ENCODE results near the gene TSPAN18. TPM values are rescaled to one million over a fixed set of nuclear protein-coding genes. Genes with fewer than 3 reads are reported as not detected.

TSPAN18 gene
- total and polyA plus RNA-seq, 4 experiments from 2014 or later: 7.3 to 48.6 (median 18.2) TPM

- H3K36me3 Mint-ChIP-seq: peaks cover 21 to 48% of the 10 kb centered on the region in 2 donors
- H3K9me3 Mint-ChIP-seq: no peaks in the 10 kb centered on the region
- no peak overlapping the region for H3K4me3 ChIP-seq (ENCODE audit: low read length in 2 of 2)
- no peak for DNase-seq
- no peaks in the 10 kb centered on the region for H3K27me3 Mint-ChIP-seq
- ChIA-PET CTCF (ENCODE audit: partially characterized antibody) (interaction anchor here (1.5 to 4.4 kb wide), 2 partner anchors 8 to 286 kb away, joined by 8 to 21 read pairs; no protein-coding TSS in a partner anchor), POLR2A (ENCODE audit: partially characterized antibody) (no interaction called here)
- intact Hi-C loops (cut with micrococcal nuclease): no loop called here
- no peaks in the 10 kb centered on the region for H3K27me3 ChIP-seq (ENCODE audit: insufficient read depth, low read length)
- no peaks in the 10 kb centered on the region for H3K36me3 ChIP-seq (ENCODE audit: insufficient read depth, low read length)
- peaks cover 0 to 9% (median 8%) of the 10 kb centered on the region in 4 donors for H3K4me1 Mint-ChIP-seq
- no peak overlapping the region for H3K4me3 Mint-ChIP-seq
- H3K27ac Mint-ChIP-seq: peak overlapping the region in 2 of 7 donors; percentile 62 to 85
- no peaks in the 10 kb centered on the region for H3K9me3 ChIP-seq (ENCODE audit: control insufficient read depth in 1 of 2, low read length in 2 of 2)
- no peak overlapping the region for H3K27ac ChIP-seq (ENCODE audit: low read depth, low read length)
- H3K4me1 ChIP-seq (ENCODE audit: insufficient read depth, low read length): no peaks in the 10 kb centered on the region
These were observed 176.3 kb downstream of the TSPAN18 start for GRCh38 chr11:44903035-44903434.

- Mint-ChIP-seq H3K36me3 (peaks cover 17 to 46% of the 10 kb centered on the region in 2 donors), H3K27ac (peak overlapping the region in 2 of 7 donors; percentile 55 to 85), H3K9me3 (no peaks in the 10 kb centered on the region), H3K4me1 (peaks cover 0 to 9% (median 8%) of the 10 kb centered on the region in 4 donors), H3K4me3 (no peak overlapping the region), H3K27me3 (no peaks in the 10 kb centered on the region)
- Histone ChIP-seq H3K9me3 (ENCODE audit: control insufficient read depth in 1 of 2, low read length in 2 of 2) (no peaks in the 10 kb centered on the region), H3K4me1 (ENCODE audit: insufficient read depth, low read length) (no peaks in the 10 kb centered on the region), H3K36me3 (ENCODE audit: insufficient read depth, low read length) (no peaks in the 10 kb centered on the region), H3K4me3 (ENCODE audit: low read length in 2 of 2) (no peak overlapping the region), H3K27me3 (ENCODE audit: insufficient read depth, low read length) (no peaks in the 10 kb centered on the region), H3K27ac (ENCODE audit: low read depth, low read length) (no peak overlapping the region)
- intact Hi-C loops (cut with micrococcal nuclease): no loop called here
- DNase-seq: no peak
- ChIA-PET CTCF (ENCODE audit: partially characterized antibody) (interaction anchor here (1.0 to 4.4 kb wide), 3 partner anchors 8 to 286 kb away, joined by 3 to 21 read pairs (median 8); no protein-coding TSS in a partner anchor), POLR2A (ENCODE audit: partially characterized antibody) (no interaction called here)
These were observed 176.8 kb downstream of the TSPAN18 start for GRCh38 chr11:44903518-44903917.

DNA sequence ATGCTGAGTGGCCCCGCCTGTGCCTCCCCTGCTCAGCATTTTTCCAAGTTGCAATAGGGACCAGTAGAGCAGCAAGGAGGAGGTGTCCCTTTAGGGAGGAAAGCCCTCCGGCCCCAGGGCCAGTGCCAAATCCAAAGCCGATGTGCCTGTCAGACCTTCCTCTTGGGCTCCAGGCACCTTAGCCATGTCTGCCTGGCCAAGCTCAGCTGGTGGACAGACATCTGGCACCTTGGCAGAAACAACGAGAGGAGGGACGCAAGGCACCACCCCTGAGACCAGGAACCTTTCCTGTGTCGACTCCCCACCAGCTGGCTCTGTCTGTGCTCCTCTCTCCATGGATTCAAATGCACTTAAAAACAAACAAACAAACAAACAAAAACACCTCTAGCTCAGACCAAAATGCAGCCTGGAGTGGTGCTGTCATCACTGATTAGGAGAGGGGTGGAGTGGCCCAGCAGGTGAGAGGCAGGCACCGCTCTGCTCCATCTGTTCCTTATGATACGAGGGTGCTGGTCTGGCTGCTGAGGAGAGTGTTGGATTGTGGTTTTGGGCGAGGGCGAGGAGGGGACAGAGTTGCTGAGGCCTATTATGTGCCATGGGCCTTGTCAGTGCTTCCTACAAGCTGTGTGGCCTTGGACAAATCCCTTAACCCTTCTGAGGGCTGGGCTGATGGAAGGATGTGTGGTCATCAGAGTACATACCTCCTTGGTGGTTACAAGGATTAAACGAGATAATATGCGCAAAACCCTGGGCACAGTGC is 177.7 kb downstream of the TSPAN18 start:
- Mint-ChIP-seq H3K36me3 (peaks cover 9 to 42% of the 10 kb centered on the region in 2 donors), H3K27me3 (no peaks in the 10 kb centered on the region), H3K9me3 (no peaks in the 10 kb centered on the region), H3K27ac (peak overlapping the region in 4 of 7 donors; percentile 51 to 85 (median 68)), H3K4me1 (peaks cover 0 to 9% (median 8%) of the 10 kb centered on the region in 4 donors), H3K4me3 (no peak overlapping the region)
- ChIA-PET POLR2A (ENCODE audit: partially characterized antibody) (no interaction called here), CTCF (ENCODE audit: partially characterized antibody) (interaction anchor here (1.0 to 1.3 kb wide), 2 partner anchors 23 to 198 kb away, joined by 3 read pairs; no protein-coding TSS in a partner anchor)
- no peaks in the 10 kb centered on the region for H3K36me3 ChIP-seq (ENCODE audit: insufficient read depth, low read length)
- no peak for DNase-seq
- H3K9me3 ChIP-seq (ENCODE audit: control insufficient read depth in 1 of 2, low read length in 2 of 2): no peaks in the 10 kb centered on the region
- H3K27ac ChIP-seq (ENCODE audit: low read depth, low read length): no peak overlapping the region
- H3K4me1 ChIP-seq (ENCODE audit: insufficient read depth, low read length): no peaks in the 10 kb centered on the region
- no peak overlapping the region for H3K4me3 ChIP-seq (ENCODE audit: low read length in 2 of 2)
- H3K27me3 ChIP-seq (ENCODE audit: insufficient read depth, low read length): no peaks in the 10 kb centered on the region
- intact Hi-C loops (cut with micrococcal nuclease): no loop called here

GRCh38 chr11:44905131-44905866 is 178.5 kb downstream of the TSPAN18 start:
- peaks cover 4 to 38% of the 10 kb centered on the region in 2 donors for H3K36me3 Mint-ChIP-seq
- H3K27me3 ChIP-seq (ENCODE audit: insufficient read depth, low read length): no peaks in the 10 kb centered on the region
- no peaks in the 10 kb centered on the region for H3K36me3 ChIP-seq (ENCODE audit: insufficient read depth, low read length)
- H3K9me3 ChIP-seq (ENCODE audit: control insufficient read depth in 1 of 2, low read length in 2 of 2): no peaks in the 10 kb centered on the region
- no peaks in the 10 kb centered on the region for H3K27me3 Mint-ChIP-seq
- H3K27ac Mint-ChIP-seq: peak overlapping the region in 4 of 7 donors; percentile 44 to 62 (median 50)
- intact Hi-C loops (cut with micrococcal nuclease): no loop called here
- H3K4me1 ChIP-seq (ENCODE audit: insufficient read depth, low read length): no peaks in the 10 kb centered on the region
- H3K9me3 Mint-ChIP-seq: no peaks in the 10 kb centered on the region
- no peak for DNase-seq
- H3K4me3 ChIP-seq (ENCODE audit: low read length in 2 of 2): no peak overlapping the region
- ChIA-PET CTCF (ENCODE audit: partially characterized antibody) (interaction anchor here (1.3 kb wide), 1 partner anchor 197 kb away, joined by 3 read pairs; no protein-coding TSS in a partner anchor), POLR2A (ENCODE audit: partially characterized antibody) (no interaction called here)
- no peak overlapping the region for H3K4me3 Mint-ChIP-seq
- peaks cover 0 to 9% (median 6%) of the 10 kb centered on the region in 4 donors for H3K4me1 Mint-ChIP-seq
- H3K27ac ChIP-seq (ENCODE audit: low read depth, low read length): no peak overlapping the region

- peak overlapping the region in 4 of 7 donors; percentile 36 to 72 (median 55) for H3K27ac Mint-ChIP-seq
These were observed 179.9 kb downstream of the TSPAN18 start for GRCh38 chr11:44906649-44907048.

DNA sequence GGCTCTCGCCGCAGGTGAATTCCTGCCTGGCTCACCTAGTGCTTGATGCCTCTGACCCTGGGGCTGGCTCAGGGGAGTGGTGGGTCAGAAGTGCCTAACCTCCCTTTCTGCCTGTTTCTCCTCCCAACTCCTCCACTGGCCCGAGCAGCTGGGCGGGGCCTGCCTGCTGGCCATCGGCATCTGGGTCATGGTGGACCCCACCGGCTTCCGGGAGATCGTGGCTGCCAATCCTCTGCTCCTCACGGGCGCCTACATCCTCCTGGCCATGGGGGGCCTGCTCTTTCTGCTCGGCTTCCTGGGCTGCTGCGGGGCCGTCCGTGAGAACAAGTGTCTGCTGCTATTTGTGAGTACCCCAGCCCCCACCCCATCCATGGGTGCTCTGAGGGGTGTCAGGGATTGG is 182.8 kb downstream of the TSPAN18 start:
- CTCF ChIA-PET (ENCODE audit: partially characterized antibody): interaction anchor here (0.9 to 3.1 kb wide), 7 partner anchors 9 to 352 kb away, joined by 3 to 42 read pairs (median 4); no protein-coding TSS in a partner anchor

More at GRCh38 chr11:44906649-44907048, 179.9 kb downstream of the TSPAN18 start:
- H3K36me3 ChIP-seq (ENCODE audit: insufficient read depth, low read length): no peaks in the 10 kb centered on the region
- Mint-ChIP-seq H3K27me3 (no peaks in the 10 kb centered on the region), H3K36me3 (peaks cover 8 to 45% of the 10 kb centered on the region in 2 donors), H3K4me1 (peaks cover 4 to 17% (median 13%) of the 10 kb centered on the region in 4 donors), H3K4me3 (no peak overlapping the region), H3K9me3 (no peaks in the 10 kb centered on the region)
- intact Hi-C loops (cut with micrococcal nuclease): no loop called here
- ChIA-PET POLR2A (ENCODE audit: partially characterized antibody) (no interaction called here), CTCF (ENCODE audit: partially characterized antibody) (interaction anchor here (1.0 to 1.2 kb wide), 3 partner anchors 29 to 278 kb away, joined by 3 read pairs; no protein-coding TSS in a partner anchor)
- no peaks in the 10 kb centered on the region for H3K9me3 ChIP-seq (ENCODE audit: control insufficient read depth in 1 of 2, low read length in 2 of 2)
- H3K27ac ChIP-seq (ENCODE audit: low read depth, low read length): no peak overlapping the region
- no peak overlapping the region for H3K4me3 ChIP-seq (ENCODE audit: low read length in 2 of 2)
- DNase-seq: no peak
- H3K27me3 ChIP-seq (ENCODE audit: insufficient read depth, low read length): no peaks in the 10 kb centered on the region
- peaks cover 7% of the 10 kb centered on the region for H3K4me1 ChIP-seq (ENCODE audit: insufficient read depth, low read length)

DNA sequence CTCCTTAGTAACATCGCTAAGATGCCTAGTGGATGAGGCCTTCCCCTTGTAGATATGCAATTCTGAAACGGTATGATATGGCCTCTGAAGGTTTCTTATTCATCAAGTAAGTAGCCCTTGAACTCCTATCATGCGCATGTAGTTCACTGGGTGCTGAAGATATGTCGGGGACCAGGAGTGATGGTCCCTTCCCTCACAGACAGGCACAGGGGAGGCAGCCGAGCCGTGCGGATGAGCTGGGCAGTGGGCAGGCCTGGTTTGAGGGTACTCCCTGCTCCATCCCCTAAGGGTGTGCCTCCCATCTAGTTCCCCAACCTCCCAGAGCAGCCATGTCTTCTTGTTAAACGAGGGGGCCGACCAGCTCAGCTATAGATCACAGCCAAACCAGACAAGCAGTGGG is 183.8 kb downstream of the TSPAN18 start:
- H3K4me1 ChIP-seq (ENCODE audit: insufficient read depth, low read length): peaks cover 7% of the 10 kb centered on the region
- H3K27me3 ChIP-seq (ENCODE audit: insufficient read depth, low read length): no peaks in the 10 kb centered on the region
- DNase-seq: no peak
- H3K27ac ChIP-seq (ENCODE audit: low read depth, low read length): no peak overlapping the region
- H3K4me3 ChIP-seq (ENCODE audit: low read length in 2 of 2): no peak overlapping the region
- POLR2A ChIA-PET (ENCODE audit: partially characterized antibody): no interaction called here
- H3K4me1 Mint-ChIP-seq: peaks cover 4 to 13% (median 9%) of the 10 kb centered on the region in 4 donors
- H3K36me3 Mint-ChIP-seq: peaks cover 12 to 40% of the 10 kb centered on the region in 2 donors
- intact Hi-C loops (cut with micrococcal nuclease): loop anchor here (2.0 kb wide), 1 partner anchor 136 kb away; no protein-coding TSS in a partner anchor
- H3K27ac Mint-ChIP-seq: peak overlapping the region in 2 of 7 donors; percentile 67 to 85
- H3K9me3 Mint-ChIP-seq: no peaks in the 10 kb centered on the region
- H3K27me3 Mint-ChIP-seq: no peaks in the 10 kb centered on the region
- H3K36me3 ChIP-seq (ENCODE audit: insufficient read depth, low read length): no peaks in the 10 kb centered on the region
- no peak overlapping the region for H3K4me3 Mint-ChIP-seq
- CTCF ChIA-PET (ENCODE audit: partially characterized antibody): interaction anchor here (0.7 to 3.1 kb wide), 36 partner anchors 9 to 387 kb away, joined by 3 to 53 read pairs (median 5); partner anchors contain the start of gene CD82
- H3K9me3 ChIP-seq (ENCODE audit: control insufficient read depth in 1 of 2, low read length in 2 of 2): no peaks in the 10 kb centered on the region

More for the DNA sequence above, 182.8 kb downstream of the TSPAN18 start:
- H3K9me3 Mint-ChIP-seq: no peaks in the 10 kb centered on the region
- no peak overlapping the region for H3K4me3 Mint-ChIP-seq
- POLR2A ChIA-PET (ENCODE audit: partially characterized antibody): no interaction called here
- Histone ChIP-seq H3K9me3 (ENCODE audit: control insufficient read depth in 1 of 2, low read length in 2 of 2) (no peaks in the 10 kb centered on the region), H3K4me1 (ENCODE audit: insufficient read depth, low read length) (peaks cover 7% of the 10 kb centered on the region), H3K36me3 (ENCODE audit: insufficient read depth, low read length) (no peaks in the 10 kb centered on the region), H3K27ac (ENCODE audit: low read depth, low read length) (no peak overlapping the region), H3K4me3 (ENCODE audit: low read length in 2 of 2) (no peak overlapping the region), H3K27me3 (ENCODE audit: insufficient read depth, low read length) (no peaks in the 10 kb centered on the region)
- no peak for DNase-seq
- H3K27me3 Mint-ChIP-seq: no peaks in the 10 kb centered on the region
- intact Hi-C loops (cut with micrococcal nuclease): no loop called here
- H3K4me1 Mint-ChIP-seq: peaks cover 4 to 17% (median 11%) of the 10 kb centered on the region in 4 donors
- no peak overlapping the region for H3K27ac Mint-ChIP-seq
- H3K36me3 Mint-ChIP-seq: peaks cover 13 to 43% of the 10 kb centered on the region in 2 donors
